Mesenchymal stem cell (in vitro differentiated cells and primary cell): ENCODE measurements around the gene DNER.

Experiments
- DNase-seq: peaks from one replicate; pipeline ENCODE4 v3.0.0-alpha.2; 2013
- H2AFZ ChIP-seq: one replicate; pipeline ENCODE4 v1.6.1; 2013; ENCODE audit warnings: low read depth, mild to moderate bottlenecking, control low read depth, inconsistent platforms, low read length, moderate library complexity
- H2AK5ac ChIP-seq: 2 replicates; pipeline ENCODE4 v1.6.1; 2013; ENCODE audit warnings: low read length, moderate library complexity, mild to moderate bottlenecking, inconsistent platforms; ENCODE audit not compliant: severe bottlenecking
- H2BK120ac ChIP-seq: one replicate; pipeline ENCODE4 v1.6.1; 2013; ENCODE audit warnings: low read depth, mild to moderate bottlenecking, inconsistent platforms, low read length, moderate library complexity
- H2BK12ac ChIP-seq, 2 experiments: one replicate each; pipeline ENCODE4 v1.6.1; 2013; ENCODE audit warnings: inconsistent platforms in 2 of 2, low read length in 2 of 2, mild to moderate bottlenecking in 2 of 2, moderate library complexity in 2 of 2, control low read depth in 1 of 2
- H2BK15ac ChIP-seq: one replicate; pipeline ENCODE4 v1.6.1; 2013; ENCODE audit warnings: mild to moderate bottlenecking, low read depth, inconsistent platforms; ENCODE audit not compliant: poor library complexity, severe bottlenecking
- H2BK5ac ChIP-seq: 2 replicates; pipeline ENCODE4 v1.6.1; 2013; ENCODE audit warnings: low read depth, mild to moderate bottlenecking, low read length, control low read depth, inconsistent platforms; ENCODE audit not compliant: poor library complexity, severe bottlenecking
- H3K14ac ChIP-seq, 2 experiments: one replicate each; pipeline ENCODE4 v1.6.1; 2013; ENCODE audit warnings: inconsistent platforms in 2 of 2, low read length in 2 of 2, control low read depth in 1 of 2, mild to moderate bottlenecking in 1 of 2, moderate library complexity in 1 of 2
- H3K18ac ChIP-seq, 2 experiments: one replicate each; pipeline ENCODE4 v1.6.1; 2013; ENCODE audit warnings: inconsistent platforms in 2 of 2, low read length in 2 of 2, control low read depth in 1 of 2, low read depth in 1 of 2, mild to moderate bottlenecking in 1 of 2
- H3K23ac ChIP-seq, 2 experiments: one replicate each; pipeline ENCODE4 v1.6.1; 2013; ENCODE audit warnings: inconsistent platforms in 2 of 2, low read length in 2 of 2, mild to moderate bottlenecking in 2 of 2, moderate library complexity in 2 of 2, control low read depth in 1 of 2
- H3K27ac ChIP-seq: 2 replicates; pipeline ENCODE4 v1.5.1; 2013; ENCODE audit warnings: mild to moderate bottlenecking, moderate library complexity, low read length, control low read depth, inconsistent platforms; ENCODE audit not compliant: poor library complexity, severe bottlenecking
- H3K27me3 ChIP-seq, 2 experiments: 2 replicates each; pipeline versions ENCODE4 v1.6.1 to v1.7.0; 2013; ENCODE audit warnings: low read length in 2 of 2, mild to moderate bottlenecking in 2 of 2, moderate library complexity in 2 of 2, control low read depth in 1 of 2, inconsistent platforms in 1 of 2; ENCODE audit not compliant: control insufficient read depth in 1 of 2, insufficient read depth in 1 of 2
- H3K36me3 ChIP-seq, 2 experiments: 2 replicates each; pipeline versions ENCODE4 v1.6.1 to v1.7.0; 2013; ENCODE audit warnings: low read length in 2 of 2, control low read depth in 1 of 2, inconsistent platforms in 1 of 2, low read depth in 1 of 2, mild to moderate bottlenecking in 1 of 2; ENCODE audit not compliant: insufficient read depth in 2 of 2, control insufficient read depth in 1 of 2
- H3K4ac ChIP-seq, 2 experiments: one replicate each; pipeline ENCODE4 v1.6.1; 2013; ENCODE audit warnings: inconsistent platforms in 2 of 2, low read length in 2 of 2, mild to moderate bottlenecking in 2 of 2, moderate library complexity in 2 of 2, control low read depth in 1 of 2, low read depth in 1 of 2
- H3K4me1 ChIP-seq: 2 replicates; pipeline ENCODE4 v1.6.1; 2013; ENCODE audit warnings: low read depth, low read length, control low read depth; ENCODE audit not compliant: control insufficient read depth, insufficient read depth
- H3K4me2 ChIP-seq: 2 replicates; pipeline ENCODE4 v1.6.1; 2013; ENCODE audit warnings: low read length, mild to moderate bottlenecking, inconsistent platforms; ENCODE audit not compliant: poor library complexity, severe bottlenecking
- H3K4me3 ChIP-seq, 2 experiments: 2 replicates each; pipeline versions ENCODE4 v1.5.1 to v1.7.0; 2013; ENCODE audit warnings: low read length in 2 of 2, mild to moderate bottlenecking in 2 of 2, control low read depth in 1 of 2, low read depth in 1 of 2; ENCODE audit not compliant: insufficient read depth in 1 of 2
- H3K79me1 ChIP-seq: replicated peaks from 2 replicates; pipeline ENCODE4 v1.6.1; 2013; ENCODE audit warnings: mild to moderate bottlenecking, control low read depth, low read length, inconsistent platforms; ENCODE audit not compliant: poor library complexity, severe bottlenecking
- H3K9ac ChIP-seq: 2 replicates; pipeline ENCODE4 v1.7.0; 2013; ENCODE audit warnings: mild to moderate bottlenecking, low read length, moderate library complexity
- H3K9me3 ChIP-seq: 2 replicates; pipeline ENCODE4 v1.7.0; 2013; ENCODE audit warnings: mild to moderate bottlenecking, low read length; ENCODE audit not compliant: control insufficient read depth
- H4K8ac ChIP-seq: one replicate; pipeline ENCODE4 v1.6.1; 2013; ENCODE audit warnings: inconsistent platforms, mild to moderate bottlenecking, low read length, moderate library complexity
- H4K91ac ChIP-seq: one replicate; pipeline ENCODE4 v1.6.1; 2013; ENCODE audit warnings: mild to moderate bottlenecking, low read length, inconsistent platforms
- WGBS: methylation state at CpG from one replicate; pipeline ENCODE4 v1.1.7; 2013; ENCODE audit warnings: mixed read lengths; 5-methylcytosine and 5-hydroxymethylcytosine counted together

Gene DNER

DNA sequence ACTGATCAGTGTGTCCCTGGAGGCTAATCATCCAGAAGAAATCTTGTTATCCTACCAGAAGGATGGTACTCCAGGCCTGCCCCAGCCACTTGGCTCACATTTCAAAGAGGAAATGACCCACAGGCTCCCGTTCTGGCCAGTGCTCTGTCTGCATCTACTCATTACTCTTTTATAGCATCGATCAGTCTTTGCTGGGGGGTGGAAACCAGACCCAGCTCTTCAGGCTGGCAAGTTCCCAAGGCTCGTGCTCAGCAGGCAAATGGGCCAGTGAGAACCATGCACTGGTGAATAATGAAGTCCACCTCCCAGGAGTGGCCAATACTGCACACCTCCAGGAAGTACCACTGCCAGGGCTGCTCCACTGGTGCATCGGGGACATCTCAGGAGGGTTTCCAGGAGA lies 38.8 kb downstream of the DNER start:
- Histone ChIP-seq H3K36me3 (no peaks in the 10 kb centered on the region), H4K91ac (no peak overlapping the region), H2AFZ (no peak overlapping the region), H3K4ac (no peak overlapping the region), H3K23ac (no peak overlapping the region), H2BK120ac (no peak overlapping the region), H3K14ac (no peak overlapping the region), H4K8ac (no peak overlapping the region), H3K27ac (no peak overlapping the region), H3K9me3 (no peaks in the 10 kb centered on the region), H3K4me2 (no peak overlapping the region), H3K18ac (no peak overlapping the region), H2AK5ac (no peak overlapping the region), H2BK5ac (no peak overlapping the region), H3K27me3 (peaks cover 13 to 31% of the 10 kb centered on the region in 2 experiments), H3K4me1 (no peaks in the 10 kb centered on the region), H3K79me1 (no peaks in the 10 kb centered on the region), H2BK12ac (no peak overlapping the region), H3K4me3 (no peak overlapping the region), H2BK15ac (no peak overlapping the region), H3K9ac (no peak overlapping the region)
- 51% methylated on average over 4 of the region's 4 CpGs for whole genome bisulfite sequencing
- no peak for DNase-seq

GRCh38 chr2:229674830-229675530 lies 39.4 kb downstream of the DNER start:
- Histone ChIP-seq H3K18ac (no peak overlapping the region), H2BK120ac (no peak overlapping the region), H3K4me3 (no peak overlapping the region), H3K23ac (no peak overlapping the region), H3K14ac (no peak overlapping the region), H4K8ac (no peak overlapping the region), H3K79me1 (no peaks in the 10 kb centered on the region), H2BK12ac (no peak overlapping the region), H3K4me2 (no peak overlapping the region), H3K9me3 (no peaks in the 10 kb centered on the region), H2BK5ac (no peak overlapping the region), H3K4ac (no peak overlapping the region), H3K36me3 (no peaks in the 10 kb centered on the region), H3K4me1 (no peaks in the 10 kb centered on the region), H3K9ac (no peak overlapping the region), H2AK5ac (no peak overlapping the region), H4K91ac (no peak overlapping the region), H3K27me3 (peaks cover 13 to 31% of the 10 kb centered on the region in 2 experiments), H2AFZ (no peak overlapping the region), H2BK15ac (no peak overlapping the region), H3K27ac (no peak overlapping the region)
- WGBS, result 81% methylated on average over 5 of the region's 6 CpGs
- DNase-seq, result no peak

DNA sequence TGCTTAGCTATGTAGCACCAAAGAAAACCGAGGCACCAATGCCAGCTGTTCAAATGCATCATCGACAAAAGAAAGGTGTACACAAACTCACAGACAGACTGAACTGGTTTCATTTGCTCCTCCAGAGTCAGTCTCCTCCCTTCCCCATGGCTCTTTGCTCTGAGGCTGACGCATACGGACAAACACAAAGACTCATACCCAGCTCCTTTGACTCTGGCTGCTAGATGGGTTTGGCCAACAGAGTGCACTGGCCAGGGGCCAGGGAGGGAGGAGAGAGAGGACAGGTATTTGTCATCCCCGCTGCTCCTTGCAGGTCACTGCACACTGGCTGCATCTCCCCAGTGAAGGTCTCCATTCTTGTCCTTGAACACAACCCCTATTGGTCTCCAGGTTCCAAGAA lies 40.7 kb downstream of the DNER start:
- no peak overlapping the region for H3K27ac ChIP-seq
- H3K4me2 ChIP-seq, result no peak overlapping the region
- no peak for DNase-seq
- no peak overlapping the region for H2BK120ac ChIP-seq
- peaks cover 10 to 31% of the 10 kb centered on the region in 2 experiments for H3K27me3 ChIP-seq
- no peak overlapping the region for H3K14ac ChIP-seq
- no peaks in the 10 kb centered on the region for H3K9me3 ChIP-seq
- no peak overlapping the region for H4K8ac ChIP-seq
- 78% methylated on average over 4 of the region's 5 CpGs for WGBS
- no peaks in the 10 kb centered on the region for H3K36me3 ChIP-seq
- no peaks in the 10 kb centered on the region for H3K79me1 ChIP-seq
- H3K18ac ChIP-seq, result no peak overlapping the region
- no peak overlapping the region for H4K91ac ChIP-seq
- H3K4me3 ChIP-seq, result no peak overlapping the region
- no peak overlapping the region for H3K23ac ChIP-seq
- no peak overlapping the region for H2BK5ac ChIP-seq
- no peak overlapping the region for H3K9ac ChIP-seq
- H2BK12ac ChIP-seq, result no peak overlapping the region
- no peak overlapping the region for H2BK15ac ChIP-seq
- no peak overlapping the region for H3K4ac ChIP-seq
- H2AK5ac ChIP-seq, result no peak overlapping the region
- H3K4me1 ChIP-seq, result no peaks in the 10 kb centered on the region
- no peak overlapping the region for H2AFZ ChIP-seq

DNA sequence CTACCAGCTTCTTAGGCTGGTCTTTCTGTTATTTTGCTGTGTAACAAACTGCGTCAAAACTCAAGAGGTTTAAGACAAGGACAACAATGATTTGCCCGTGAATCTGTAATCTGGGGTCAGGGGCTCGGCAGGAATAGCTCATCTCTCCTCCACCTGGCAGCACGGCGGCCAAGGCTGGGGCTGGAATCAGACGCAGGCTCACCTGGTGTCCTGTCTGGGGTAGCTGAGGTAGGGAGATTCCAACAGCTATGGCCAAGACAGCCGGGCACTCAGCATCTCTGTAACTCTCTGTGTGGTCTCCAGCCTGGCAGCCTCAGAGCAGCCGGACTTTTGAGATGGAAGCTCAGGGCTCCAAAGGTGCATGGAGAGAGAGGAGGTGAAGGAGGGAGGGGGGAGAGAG lies 42.3 kb downstream of the DNER start:
- Histone ChIP-seq H3K36me3 (no peaks in the 10 kb centered on the region), H4K91ac (no peak overlapping the region), H2BK120ac (no peak overlapping the region), H3K9ac (no peak overlapping the region), H3K27me3 (peaks cover 9 to 24% of the 10 kb centered on the region in 2 experiments), H2BK5ac (no peak overlapping the region), H3K4ac (no peak overlapping the region), H3K9me3 (no peaks in the 10 kb centered on the region), H3K18ac (no peak overlapping the region), H3K4me3 (no peak overlapping the region), H2AK5ac (no peak overlapping the region), H3K4me2 (no peak overlapping the region), H3K23ac (no peak overlapping the region), H2BK15ac (no peak overlapping the region), H3K4me1 (no peaks in the 10 kb centered on the region), H3K27ac (no peak overlapping the region), H2BK12ac (no peak overlapping the region), H3K14ac (no peak overlapping the region), H3K79me1 (no peaks in the 10 kb centered on the region), H2AFZ (no peak overlapping the region), H4K8ac (no peak overlapping the region)
- DNase-seq, result no peak
- WGBS, result 70% methylated on average over 8 of the region's 8 CpGs
